NCI-H2107 treated with DMSO at 0.1 percent for 48 hours (cell line): ENCODE data around the gene PEA15.

Experiments
- DNase-seq: peaks from one replicate; lab custom pipeline; 2025; ENCODE audit not compliant: unreplicated experiment; lab: John Stamatoyannopoulos, UW

The PEA15 gene, protein sequence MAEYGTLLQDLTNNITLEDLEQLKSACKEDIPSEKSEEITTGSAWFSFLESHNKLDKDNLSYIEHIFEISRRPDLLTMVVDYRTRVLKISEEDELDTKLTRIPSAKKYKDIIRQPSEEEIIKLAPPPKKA

DNA sequence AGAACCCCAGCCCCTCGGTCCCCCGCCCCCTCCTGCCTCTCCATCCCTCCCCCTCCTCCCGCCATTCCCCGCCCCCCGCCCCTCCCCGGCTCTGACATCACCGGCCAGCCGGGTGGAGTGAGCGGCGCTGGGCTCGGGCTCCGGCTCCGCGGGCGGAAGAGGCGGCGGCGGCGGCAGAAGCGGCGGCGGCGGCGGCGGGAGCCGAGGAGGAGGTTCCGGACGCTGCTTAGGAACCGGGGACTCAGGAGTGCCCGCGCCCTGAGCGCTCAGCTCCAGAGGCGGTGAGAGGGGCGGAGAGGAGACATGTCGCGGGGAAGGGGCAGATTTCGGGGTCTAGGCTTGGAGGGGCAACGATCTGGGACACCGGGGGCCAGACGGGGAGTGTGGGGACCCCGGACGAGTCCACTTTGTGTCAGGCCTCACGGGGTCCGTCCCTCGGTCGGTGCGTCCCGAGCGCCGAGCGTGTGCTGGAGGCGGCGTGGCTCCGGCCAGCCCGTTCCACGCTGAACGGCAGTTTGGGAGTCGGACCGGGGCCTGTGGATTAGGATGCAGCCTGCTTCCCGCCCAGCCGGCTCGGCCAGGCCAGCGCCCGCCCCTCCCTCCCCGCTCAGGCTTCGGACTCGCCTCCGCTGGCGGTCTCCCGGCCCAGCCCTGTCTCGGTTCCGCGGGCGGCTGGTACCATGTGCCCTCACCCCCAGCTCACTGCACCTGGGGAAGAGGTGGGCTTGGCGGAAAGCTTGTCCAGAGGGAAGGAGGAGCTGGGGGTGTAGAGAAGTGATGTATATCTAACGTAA lies at the start of gene PEA15:
PEA15 (plus strand) TSS at position 143 of the 794 bp plus-strand sequence. CDS start 6,161 bp downstream, outside the sequence.
- DNase-seq: peak; percentile 36

- no peak for DNase-seq
Observed at GRCh38 chr1:160156361-160156760, 48.8 kb upstream of the PEA15 start.

DNA sequence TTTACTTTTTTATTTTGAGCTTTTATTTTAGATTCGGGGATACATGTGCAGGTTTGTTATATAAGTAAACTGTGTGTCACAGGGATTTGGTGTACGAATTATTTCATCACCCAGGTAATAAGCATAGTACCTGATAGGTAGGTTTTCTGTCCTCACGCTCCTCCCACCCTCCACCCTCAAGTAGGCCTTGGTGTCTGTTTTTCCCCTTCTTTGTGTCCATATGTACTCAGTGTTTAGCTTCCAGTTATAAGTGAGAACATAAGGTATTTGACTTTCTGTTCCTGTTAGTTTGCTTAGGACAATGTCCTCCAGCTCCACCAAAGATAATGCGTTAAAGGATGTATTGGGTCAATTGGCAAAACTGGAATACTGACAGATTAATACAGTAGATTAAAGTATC lies 48.0 kb upstream of the PEA15 start:
- no peak for DNase-seq

DNA sequence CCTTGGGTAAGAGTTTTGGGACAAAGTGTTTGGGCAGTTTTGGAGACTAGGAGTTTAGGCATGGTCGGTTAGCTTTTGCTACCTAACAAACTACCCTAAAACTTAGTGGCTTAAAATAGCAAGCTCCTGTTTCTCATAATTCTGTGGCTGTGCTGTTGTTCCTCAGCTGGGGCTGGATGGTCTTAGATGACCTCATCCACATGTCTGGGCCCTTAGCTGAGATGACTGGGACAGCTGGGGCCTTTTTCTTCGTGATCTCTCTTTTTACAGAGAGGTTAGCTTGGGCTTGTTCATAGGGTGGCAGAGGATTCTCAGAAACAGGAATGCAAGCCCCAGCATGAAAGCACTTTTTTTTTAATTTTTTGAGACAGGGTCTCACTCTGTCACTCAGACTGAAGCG lies 47.2 kb upstream of the PEA15 start:
- DNase-seq: no peak

- DNase-seq: no peak
Observed at GRCh38 chr1:160158534-160158933, 46.6 kb upstream of the PEA15 start.

- no peak for DNase-seq
Observed at GRCh38 chr1:160159846-160160245, 45.3 kb upstream of the PEA15 start.

DNA sequence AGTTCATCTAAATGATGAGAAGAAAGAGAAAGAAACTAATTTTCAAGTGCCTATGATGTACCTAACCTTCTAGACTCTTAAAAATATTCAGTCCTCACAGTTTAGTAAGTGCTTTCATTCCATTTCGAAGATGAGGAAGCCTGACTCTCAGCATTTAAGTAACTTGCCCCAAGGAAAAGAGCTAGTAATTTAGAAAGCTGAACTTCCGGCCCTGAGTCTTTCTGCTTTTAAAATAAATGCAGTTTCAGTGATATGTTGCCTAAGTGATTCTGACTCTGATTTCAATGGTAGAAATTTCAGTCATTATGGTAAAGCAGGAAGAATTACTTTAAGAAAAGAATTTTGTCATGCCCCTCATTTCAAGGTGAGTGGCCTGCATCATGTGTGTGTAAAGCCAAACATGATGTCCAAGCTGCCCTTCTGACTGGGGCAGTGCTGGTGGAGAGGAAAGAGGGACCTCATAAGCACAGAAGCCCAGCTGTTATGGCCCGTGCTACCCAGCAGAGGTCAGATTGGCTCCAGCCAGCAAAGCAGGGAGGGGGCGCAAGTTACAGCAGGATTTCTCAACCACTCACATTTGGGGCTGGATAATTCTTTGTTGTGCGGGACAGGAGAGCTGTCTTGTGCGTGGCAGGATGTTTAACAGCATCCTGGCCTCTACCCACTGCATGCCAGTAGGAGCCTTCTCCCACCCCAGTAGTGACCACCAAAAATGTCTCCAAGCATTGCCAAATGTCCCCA lies 43.0 kb upstream of the PEA15 start:
- no peak for DNase-seq

DNA sequence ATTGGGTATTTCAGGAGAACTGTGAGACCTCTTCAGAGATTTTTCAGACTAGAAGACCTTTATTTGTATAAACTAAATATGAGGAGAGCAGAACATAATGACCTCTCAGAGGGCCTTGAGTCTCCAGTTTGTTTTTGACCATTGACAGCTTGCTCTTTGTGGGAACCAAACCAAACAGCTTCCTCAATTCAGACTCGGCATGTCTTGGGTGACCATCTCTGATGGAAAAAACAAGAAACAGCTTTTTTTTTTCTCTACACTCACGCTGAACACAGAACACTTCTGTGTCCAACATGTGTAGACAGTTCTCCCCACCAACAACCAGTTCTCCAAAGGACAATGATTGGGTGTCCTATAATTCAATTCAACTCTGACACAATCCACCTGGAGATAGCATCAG lies 42.3 kb upstream of the PEA15 start:
- no peak for DNase-seq

DNA sequence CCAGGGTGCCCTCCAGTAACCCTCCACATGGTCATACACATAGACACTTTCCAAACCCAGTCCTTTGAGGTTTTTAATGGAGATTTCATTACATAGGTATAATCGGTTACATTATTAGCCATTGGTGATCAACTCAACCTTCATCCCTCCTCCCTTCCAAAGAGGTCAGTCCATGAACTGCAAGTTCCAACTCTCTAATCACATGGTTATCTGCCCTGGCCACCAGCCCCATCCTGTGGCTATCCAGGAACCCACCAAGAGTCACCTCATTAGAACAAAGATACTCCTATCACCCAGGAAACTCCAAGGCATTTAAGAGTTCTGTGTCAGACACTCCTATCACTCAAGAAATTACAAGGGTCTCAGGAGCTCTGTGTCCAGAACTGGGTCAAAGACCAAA lies 41.6 kb upstream of the PEA15 start:
- DNase-seq: no peak

DNA sequence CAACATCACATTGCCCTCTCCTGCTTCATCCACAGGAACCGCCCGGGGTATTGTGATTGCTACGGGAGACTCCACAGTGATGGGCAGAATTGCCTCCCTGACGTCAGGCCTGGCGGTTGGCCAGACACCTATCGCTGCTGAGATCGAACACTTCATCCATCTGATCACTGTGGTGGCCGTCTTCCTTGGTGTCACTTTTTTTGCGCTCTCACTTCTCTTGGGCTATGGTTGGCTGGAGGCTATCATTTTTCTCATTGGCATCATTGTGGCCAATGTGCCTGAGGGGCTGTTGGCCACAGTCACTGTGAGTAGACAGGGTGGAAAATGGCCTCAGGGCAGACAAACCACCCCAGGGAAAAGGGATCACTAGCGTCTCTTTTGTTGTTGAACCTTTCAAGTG lies 41.1 kb upstream of the PEA15 start:
- DNase-seq: no peak

DNA sequence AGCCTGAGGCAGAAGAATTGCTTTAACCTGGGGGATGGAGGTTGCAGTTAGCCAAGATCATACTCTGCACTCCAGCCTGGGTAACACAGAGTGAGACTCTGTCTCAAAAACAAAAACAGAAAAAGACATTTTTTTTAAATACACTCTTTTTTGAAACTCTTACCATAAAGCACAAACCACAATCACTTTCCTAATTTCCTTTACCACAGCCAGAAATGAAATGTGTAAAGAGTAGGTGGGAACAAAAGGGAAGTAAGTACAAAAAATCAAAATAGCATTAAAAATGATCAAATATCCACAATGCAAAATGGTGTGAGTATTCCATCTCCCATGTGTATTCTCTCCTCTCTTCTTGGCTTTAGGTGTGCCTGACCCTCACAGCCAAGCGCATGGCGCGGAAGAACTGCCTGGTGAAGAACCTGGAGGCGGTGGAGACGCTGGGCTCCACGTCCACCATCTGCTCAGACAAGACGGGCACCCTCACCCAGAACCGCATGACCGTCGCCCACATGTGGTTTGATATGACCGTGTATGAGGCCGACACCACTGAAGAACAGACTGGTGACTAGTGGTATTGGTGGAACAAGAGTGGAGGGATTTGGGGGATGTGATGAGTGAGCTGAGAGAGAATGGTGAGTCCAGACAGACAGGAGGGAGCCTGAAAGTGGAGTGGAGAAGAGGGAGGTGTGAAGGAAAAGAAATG lies 38.9 kb upstream of the PEA15 start:
- no peak for DNase-seq

- DNase-seq: no peak
Observed at GRCh38 chr1:160167056-160167455, 38.1 kb upstream of the PEA15 start.

DNA sequence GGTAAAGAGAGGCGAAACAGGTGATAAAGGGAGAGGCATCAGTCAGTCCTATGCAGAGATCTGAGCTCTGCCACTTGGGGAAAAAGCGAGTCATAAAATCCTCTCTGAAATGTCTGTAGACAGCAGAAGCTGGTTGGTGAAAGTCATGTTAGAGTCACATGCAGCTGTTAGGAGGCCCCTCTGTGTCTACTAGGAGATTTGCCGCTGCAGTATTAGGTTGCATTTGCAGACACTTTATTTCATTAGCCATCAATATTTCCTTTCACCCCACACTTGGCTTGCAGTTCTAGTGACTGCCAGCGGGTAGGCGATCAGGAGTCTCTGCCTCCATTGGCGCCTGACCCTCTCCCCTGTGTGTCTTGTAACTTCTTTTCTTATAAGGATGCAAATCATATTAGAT lies 37.6 kb upstream of the PEA15 start:
- DNase-seq: peak; percentile 21

DNA sequence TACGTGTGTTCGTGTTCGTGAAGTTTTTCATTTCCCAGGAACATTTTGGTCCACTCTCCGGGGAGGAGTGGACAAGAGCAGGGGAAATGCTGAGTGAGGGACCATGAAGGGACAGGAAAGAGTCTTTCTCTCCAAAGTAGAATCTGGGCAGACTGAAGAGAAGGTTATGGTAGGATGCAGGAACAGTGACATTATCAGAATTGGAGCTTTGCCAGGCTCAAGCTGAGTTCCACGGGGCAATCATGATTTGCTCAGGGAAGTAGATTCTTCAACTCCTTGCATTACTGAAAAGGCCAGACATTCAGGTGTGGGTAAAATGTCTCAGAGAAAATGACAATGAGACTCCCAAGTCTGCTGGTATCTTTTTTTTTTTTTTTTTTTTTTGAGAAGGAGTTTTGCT lies 37.2 kb upstream of the PEA15 start:
- no peak for DNase-seq

- DNase-seq: no peak
Observed at GRCh38 chr1:160168609-160169369, 36.4 kb upstream of the PEA15 start.

- DNase-seq: peak; percentile 62
Observed at GRCh38 chr1:160169553-160170399, 35.4 kb upstream of the PEA15 start.

DNA sequence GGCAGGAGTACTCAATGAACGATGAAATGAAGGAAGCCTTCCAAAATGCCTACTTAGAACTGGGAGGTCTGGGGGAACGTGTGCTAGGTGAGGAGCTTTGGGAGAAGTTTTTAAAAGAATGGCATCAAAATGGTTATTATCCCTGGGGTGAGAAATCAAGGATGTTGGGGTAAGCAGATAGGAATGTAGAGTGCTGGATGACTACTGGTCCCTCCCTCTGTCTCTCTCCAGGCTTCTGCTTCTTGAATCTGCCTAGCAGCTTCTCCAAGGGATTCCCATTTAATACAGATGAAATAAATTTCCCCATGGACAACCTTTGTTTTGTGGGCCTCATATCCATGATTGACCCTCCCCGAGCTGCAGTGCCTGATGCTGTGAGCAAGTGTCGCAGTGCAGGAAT lies 33.8 kb upstream of the PEA15 start:
- no peak for DNase-seq

DNA sequence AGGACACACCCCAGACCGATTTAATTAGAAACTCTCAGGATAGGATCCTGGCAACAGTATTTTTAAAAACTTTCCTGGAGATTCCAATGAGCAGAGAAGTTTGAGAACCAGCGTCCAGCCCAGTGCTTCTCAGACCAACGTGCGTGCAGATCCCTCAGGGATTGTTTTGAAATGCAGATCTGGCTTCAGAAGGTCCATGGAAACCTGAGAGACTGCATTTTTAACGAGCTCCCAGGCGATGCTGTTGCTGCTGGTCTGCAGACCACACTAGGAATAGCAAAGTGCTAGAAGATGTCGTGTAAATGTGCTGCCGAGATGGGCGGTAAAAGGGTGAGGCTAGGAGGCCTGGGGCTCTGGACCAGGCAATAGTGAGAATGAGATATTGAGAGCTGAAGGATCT lies 33.2 kb upstream of the PEA15 start:
- no peak for DNase-seq

DNA sequence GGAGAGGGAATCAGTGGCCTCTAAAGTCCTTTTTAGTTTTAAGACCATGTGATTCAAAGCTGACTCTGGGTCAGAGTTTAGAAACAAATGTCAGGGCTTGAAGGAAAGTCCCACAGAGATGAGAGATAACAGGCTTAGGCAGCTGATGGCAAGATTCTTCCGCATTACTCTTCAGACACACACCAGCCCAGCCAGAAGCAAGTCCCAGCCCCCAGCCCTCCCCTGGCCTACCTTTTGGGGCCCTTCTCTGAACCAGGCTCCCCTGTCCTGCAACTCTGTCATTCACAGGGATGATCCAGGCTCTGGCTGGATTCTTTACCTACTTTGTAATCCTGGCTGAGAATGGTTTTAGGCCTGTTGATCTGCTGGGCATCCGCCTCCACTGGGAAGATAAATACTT lies 28.0 kb upstream of the PEA15 start:
- no peak for DNase-seq

DNA sequence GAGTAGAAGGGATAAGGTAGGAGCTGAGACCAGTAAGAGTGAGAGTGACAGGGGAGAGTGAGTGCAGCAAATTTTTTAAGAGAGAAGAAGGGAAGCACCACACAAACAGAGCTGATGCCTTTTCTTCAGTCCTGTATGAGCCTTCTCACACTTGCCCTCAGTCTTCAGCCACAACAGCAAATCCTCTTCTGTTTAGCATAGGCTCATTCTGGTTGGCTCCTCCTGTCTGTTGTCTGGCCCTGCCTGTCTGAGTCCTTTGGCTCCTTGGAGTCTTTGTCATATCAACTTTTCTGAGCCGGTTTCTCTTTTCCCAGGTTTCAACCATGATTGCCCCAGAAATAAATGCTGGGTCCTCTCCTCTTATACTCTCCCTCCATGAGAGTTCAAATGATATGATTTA lies 27.5 kb upstream of the PEA15 start:
- DNase-seq: no peak
